NT2/D1 (cell line): ENCODE measurements around the gene GNG8.

ENCODE experiments used
- DNase-seq: peaks from one replicate; pipeline ENCODE4 v3.0.0-alpha.2; 2011; ENCODE audit warnings: low read depth, low spot score
- H3K27me3 ChIP-seq: 2 replicates; pipeline ENCODE4 v1.6.0; 2011; ENCODE audit warnings: mild to moderate bottlenecking; ENCODE audit not compliant: insufficient read length, insufficient read depth
- H3K36me3 ChIP-seq: 2 replicates; pipeline ENCODE4 v1.6.1; 2011; ENCODE audit warnings: mild to moderate bottlenecking, low read length, mixed read lengths; ENCODE audit not compliant: insufficient read depth, insufficient read length
- H3K4me1 ChIP-seq: 2 replicates; pipeline ENCODE4 v1.5.1; 2011; ENCODE audit not compliant: insufficient read depth, insufficient read length
- H3K4me3 ChIP-seq: 2 replicates; pipeline ENCODE4 v1.5.1; 2011; ENCODE audit warnings: low read depth; ENCODE audit not compliant: insufficient read length
- H3K9ac ChIP-seq: 2 replicates; pipeline ENCODE4 v1.6.0; 2011; ENCODE audit warnings: low read depth; ENCODE audit not compliant: insufficient read length
- H3K9me3 ChIP-seq: 2 replicates; pipeline ENCODE4 v1.5.1; 2011; ENCODE audit warnings: mild to moderate bottlenecking, low read length; ENCODE audit not compliant: insufficient read depth
- SUZ12 ChIP-seq: IDR thresholded peaks from 2 replicates; pipeline ENCODE4 v1.6.1; 2011; ENCODE audit not compliant: insufficient read length, insufficient read depth; ENCODE audit errors: extremely low read depth
- YY1 ChIP-seq: IDR thresholded peaks from 2 replicates; pipeline ENCODE4 v1.6.1; 2011; ENCODE audit not compliant: insufficient read length, insufficient read depth
- ZNF274 ChIP-seq: IDR thresholded peaks from 2 replicates; pipeline ENCODE4 v1.6.1; 2011; ENCODE audit warnings: mild to moderate bottlenecking, low read depth, low read length

GNG8 gene

GRCh38 chr19:46615966-46616365 lies 20.0 kb downstream of the GNG8 start:
- DNase-seq, result no peak
- Histone ChIP-seq H3K27me3 (peaks cover 3% of the 10 kb centered on the region), H3K4me3 (no peak overlapping the region), H3K36me3 (peaks cover 1% of the 10 kb centered on the region), H3K9me3 (no peaks in the 10 kb centered on the region), H3K9ac (no peak overlapping the region), H3K4me1 (peaks cover 14% of the 10 kb centered on the region)
- TF ChIP-seq ZNF274, result no peak
- no peak for TF ChIP-seq YY1
- no peak for TF ChIP-seq SUZ12

- DNase-seq, result peak; percentile 48
- no peaks in the 10 kb centered on the region for H3K9me3 ChIP-seq
- H3K4me3 ChIP-seq, result no peak overlapping the region
- peaks cover 11% of the 10 kb centered on the region for H3K4me1 ChIP-seq
- H3K36me3 ChIP-seq, result peaks cover 17% of the 10 kb centered on the region
- peak overlapping the region; percentile 32 for H3K9ac ChIP-seq
- no peak for TF ChIP-seq YY1
- no peak for TF ChIP-seq ZNF274
- TF ChIP-seq SUZ12, result no peak
- H3K27me3 ChIP-seq, result peaks cover 3% of the 10 kb centered on the region
Measured at GRCh38 chr19:46614114-46614722, 21.8 kb downstream of the GNG8 start.

- no peaks in the 10 kb centered on the region for H3K9me3 ChIP-seq
- H3K4me1 ChIP-seq, result peaks cover 8% of the 10 kb centered on the region
- TF ChIP-seq ZNF274, result no peak
- no peak for TF ChIP-seq YY1
- TF ChIP-seq SUZ12, result no peak
- no peak overlapping the region for H3K4me3 ChIP-seq
- no peak overlapping the region for H3K9ac ChIP-seq
- no peak for DNase-seq
- H3K36me3 ChIP-seq, result peaks cover 24% of the 10 kb centered on the region
- H3K27me3 ChIP-seq, result peaks cover 3% of the 10 kb centered on the region
Measured at GRCh38 chr19:46613525-46613924, 22.5 kb downstream of the GNG8 start.

- Histone ChIP-seq H3K4me1 (peaks cover 10% of the 10 kb centered on the region), H3K9ac (no peak overlapping the region), H3K27me3 (peaks cover 2% of the 10 kb centered on the region), H3K4me3 (no peak overlapping the region), H3K9me3 (no peaks in the 10 kb centered on the region), H3K36me3 (peaks cover 42% of the 10 kb centered on the region)
- DNase-seq, result no peak
- no peak for TF ChIP-seq SUZ12
- no peak for TF ChIP-seq ZNF274
- no peak for TF ChIP-seq YY1
Measured at GRCh38 chr19:46611776-46612175, 24.2 kb downstream of the GNG8 start.

GRCh38 chr19:46610851-46611770 lies 24.9 kb downstream of the GNG8 start:
- Histone ChIP-seq H3K27me3 (no peaks in the 10 kb centered on the region), H3K9ac (no peak overlapping the region), H3K4me3 (no peak overlapping the region), H3K9me3 (no peaks in the 10 kb centered on the region), H3K4me1 (peaks cover 8% of the 10 kb centered on the region), H3K36me3 (peaks cover 48% of the 10 kb centered on the region)
- no peak for TF ChIP-seq SUZ12
- no peak for TF ChIP-seq ZNF274
- TF ChIP-seq YY1, result no peak
- no peak for DNase-seq

GRCh38 chr19:46610413-46610775 lies 25.6 kb downstream of the GNG8 start:
- no peaks in the 10 kb centered on the region for H3K27me3 ChIP-seq
- TF ChIP-seq YY1 (no peak), SUZ12 (no peak), ZNF274 (no peak)
- H3K9ac ChIP-seq, result no peak overlapping the region
- no peak for DNase-seq
- H3K36me3 ChIP-seq, result peaks cover 56% of the 10 kb centered on the region
- H3K4me1 ChIP-seq, result peaks cover 8% of the 10 kb centered on the region
- no peak overlapping the region for H3K4me3 ChIP-seq
- no peaks in the 10 kb centered on the region for H3K9me3 ChIP-seq

GRCh38 chr19:46609511-46610412 lies 26.2 kb downstream of the GNG8 start:
- peaks cover 8% of the 10 kb centered on the region for H3K4me1 ChIP-seq
- no peak for TF ChIP-seq ZNF274
- TF ChIP-seq SUZ12, result no peak
- no peak for TF ChIP-seq YY1
- H3K9me3 ChIP-seq, result no peaks in the 10 kb centered on the region
- H3K4me3 ChIP-seq, result no peak overlapping the region
- H3K27me3 ChIP-seq, result no peaks in the 10 kb centered on the region
- H3K9ac ChIP-seq, result no peak overlapping the region
- no peak for DNase-seq
- H3K36me3 ChIP-seq, result peaks cover 60% of the 10 kb centered on the region
